H1 (cell line): ENCODE results near the gene COL9A2. TPM values are rescaled to one million over a fixed set of nuclear protein-coding genes. Genes with fewer than 3 reads are reported as not detected.

ENCODE experiments used
- CTCF ChIA-PET: fragments of 300-600 bp; sonication (Branson Sonifier 250); formaldehyde crosslinking; loops from one replicate; lab custom pipeline; 2021; ENCODE audit not compliant: partially characterized antibody; lab: Charles Lee
- POLR2A ChIA-PET: fragments of 300-600 bp; sonication (Branson Sonifier 250); formaldehyde crosslinking; loops from one replicate; lab custom pipeline; 2021; ENCODE audit warnings: inconsistent platforms; ENCODE audit not compliant: partially characterized antibody; lab: Charles Lee
- DNase-seq, 2 experiments: peaks; one replicate each; pipeline versions ENCODE4 v3.0.0 to v3.0.0-alpha.2; 2010 to 2022; ENCODE audit warnings: low spot score in 2 of 2, low read depth in 1 of 2, mixed read lengths in 1 of 2
- FAIRE-seq: peaks from 2 replicates; lab custom pipeline; 2011; peaks lifted over from hg19 to GRCh38; lab: Jason Lieb, UNC
- H2AFZ ChIP-seq: 2 replicates; pipeline ENCODE4 v1.8.1; 2012; ENCODE audit warnings: low read length, inconsistent platforms
- H2AK5ac ChIP-seq: 2 replicates; pipeline ENCODE4 v1.6.1; 2013; ENCODE audit warnings: low read depth, low read length
- H2BK120ac ChIP-seq: replicated peaks from 2 replicates; pipeline ENCODE3; 2013; ENCODE audit warnings: low read depth, low read length, inconsistent platforms
- H2BK12ac ChIP-seq: 2 replicates; pipeline ENCODE4 v1.6.1; 2013; ENCODE audit warnings: low read depth, low read length
- H2BK15ac ChIP-seq: 2 replicates; pipeline ENCODE4 v1.6.1; 2013; ENCODE audit warnings: low read length
- H2BK20ac ChIP-seq: 2 replicates; pipeline ENCODE4 v1.6.1; 2013; ENCODE audit warnings: low read length
- H2BK5ac ChIP-seq: 2 replicates; pipeline ENCODE4 v1.6.1; 2013; ENCODE audit warnings: low read depth, low read length
- H3K14ac ChIP-seq: 2 replicates; pipeline ENCODE4 v1.6.1; 2013; ENCODE audit warnings: inconsistent platforms; ENCODE audit not compliant: insufficient read length
- H3K18ac ChIP-seq: 2 replicates; pipeline ENCODE4 v1.6.1; 2013; ENCODE audit warnings: low read length; ENCODE audit errors: extremely low read depth
- H3K23ac ChIP-seq: 2 replicates; pipeline ENCODE4 v1.6.1; 2013; ENCODE audit warnings: inconsistent platforms; ENCODE audit not compliant: insufficient read length
- H3K23me2 ChIP-seq: 2 replicates; pipeline ENCODE4 v1.6.1; 2013; ENCODE audit warnings: low read depth, low read length
- H3K27ac ChIP-seq: 2 replicates; pipeline ENCODE4 v1.6.1; 2011; ENCODE audit warnings: low read depth, low read length, inconsistent platforms
- H3K27me3 ChIP-seq, 4 experiments: replicated peaks in 1 of 4; 1 replicate in 1 of 4; 2 replicates in 3 of 4; pipeline versions ENCODE4 v1.6.1 to v1.8.1; 2011 to 2013; ENCODE audit warnings: low read length in 3 of 4, mild to moderate bottlenecking in 3 of 4, inconsistent platforms in 2 of 4, mixed read lengths in 2 of 4, moderate library complexity in 1 of 4; ENCODE audit not compliant: control insufficient read depth in 3 of 4, insufficient read depth in 3 of 4; ENCODE audit errors: extremely low read depth in 1 of 4
- H3K36me3 ChIP-seq, 4 experiments: 2 replicates each; pipeline versions ENCODE4 v1.6.1 to v1.8.1; 2011 to 2013; ENCODE audit warnings: mild to moderate bottlenecking in 4 of 4, low read length in 3 of 4, moderate library complexity in 2 of 4, control low read depth in 1 of 4, inconsistent platforms in 1 of 4; ENCODE audit not compliant: insufficient read depth in 4 of 4, control insufficient read depth in 2 of 4
- H3K4ac ChIP-seq: replicated peaks from 2 replicates; pipeline ENCODE3; 2013; ENCODE audit warnings: low read length, low read depth, mixed read lengths, inconsistent platforms; ENCODE audit not compliant: insufficient read length
- H3K4me1 ChIP-seq, 4 experiments: replicated peaks in 1 of 4; 1 replicate in 1 of 4; 2 replicates in 3 of 4; pipeline versions ENCODE4 v1.6.1 to v1.8.1; 2011 to 2013; ENCODE audit warnings: low read length in 3 of 4, inconsistent platforms in 2 of 4, mixed read lengths in 1 of 4; ENCODE audit not compliant: insufficient read depth in 4 of 4, control insufficient read depth in 3 of 4
- H3K4me2 ChIP-seq, 2 experiments: 2 replicates each; pipeline versions ENCODE4 v1.6.1 to v1.8.1; 2011 to 2013; ENCODE audit warnings: low read depth in 2 of 2, low read length in 2 of 2, control low read depth in 1 of 2, inconsistent platforms in 1 of 2, mild to moderate bottlenecking in 1 of 2; ENCODE audit not compliant: insufficient read depth in 1 of 2
- H3K4me3 ChIP-seq, 4 experiments: fragments of 200-600, 300-600 bp in 1 of 4; sonication (generic), shearing (Covaris generic), sonication (Bioruptor Twin) in 1 of 4; 2 replicates each; pipeline versions ENCODE4 v1.5.1 to v1.8.1; 2011 to 2016; ENCODE audit warnings: low read length in 4 of 4, low read depth in 3 of 4, control low read depth in 2 of 4, inconsistent platforms in 2 of 4, mild to moderate bottlenecking in 2 of 4, mixed read lengths in 1 of 4, moderate library complexity in 1 of 4; ENCODE audit not compliant: insufficient read depth in 2 of 4; ENCODE audit errors: extremely low read depth in 1 of 4
- H3K56ac ChIP-seq: replicated peaks from 2 replicates; pipeline ENCODE3; 2013; ENCODE audit warnings: low read depth, mild to moderate bottlenecking, mixed read lengths, low read length, inconsistent platforms; ENCODE audit not compliant: insufficient read length
- H3K79me1 ChIP-seq: 2 replicates; pipeline ENCODE4 v1.6.1; 2013; ENCODE audit warnings: low read depth, low read length, control low read depth
- H3K79me2 ChIP-seq, 2 experiments: 2 replicates each; pipeline versions ENCODE4 v1.6.1 to v1.8.1; 2012 to 2013; ENCODE audit warnings: low read length in 2 of 2, mild to moderate bottlenecking in 2 of 2, inconsistent platforms in 1 of 2; ENCODE audit not compliant: insufficient read depth in 2 of 2, control insufficient read depth in 1 of 2
- H3K9ac ChIP-seq, 4 experiments: replicated peaks in 1 of 4; 1 replicate in 1 of 4; 2 replicates in 3 of 4; pipeline versions ENCODE4 v1.6.1 to v1.8.1; 2011 to 2013; ENCODE audit warnings: low read depth in 3 of 4, low read length in 3 of 4, control low read depth in 2 of 4, mild to moderate bottlenecking in 2 of 4, moderate library complexity in 2 of 4, inconsistent platforms in 1 of 4; ENCODE audit errors: extremely low read depth in 1 of 4
- H3K9me3 ChIP-seq, 2 experiments: 2 replicates each; pipeline versions ENCODE4 v1.6.1 to v1.8.1; 2012 to 2013; ENCODE audit warnings: mild to moderate bottlenecking in 2 of 2, moderate library complexity in 2 of 2, control low read depth in 1 of 2, inconsistent platforms in 1 of 2, low read depth in 1 of 2, low read length in 1 of 2, mixed read lengths in 1 of 2; ENCODE audit not compliant: insufficient read depth in 2 of 2
- H4K20me1 ChIP-seq, 2 experiments: replicated peaks in 1 of 2; 2 replicates each; pipeline versions ENCODE3 to v1.8.1; 2011 to 2013; ENCODE audit warnings: inconsistent platforms in 2 of 2, low read length in 2 of 2, mild to moderate bottlenecking in 1 of 2; ENCODE audit not compliant: insufficient read depth in 2 of 2, control insufficient read depth in 1 of 2
- H4K5ac ChIP-seq: 2 replicates; pipeline ENCODE4 v1.6.1; 2013; ENCODE audit warnings: low read length, low read depth, mixed read lengths, inconsistent platforms; ENCODE audit not compliant: insufficient read length
- H4K8ac ChIP-seq: 2 replicates; pipeline ENCODE4 v1.8.0; 2013; ENCODE audit warnings: mild to moderate bottlenecking, moderate library complexity, low read length, inconsistent platforms; ENCODE audit not compliant: insufficient read depth; ENCODE audit errors: extremely low read depth
- H4K91ac ChIP-seq: replicated peaks from 2 replicates; pipeline ENCODE3; 2013; ENCODE audit warnings: low read length, mixed read lengths, inconsistent platforms; ENCODE audit not compliant: insufficient read length
- ASH2L ChIP-seq: fragments of 200-600, 300-600 bp; sonication (generic); IDR thresholded peaks from one replicate; pipeline ENCODE4 v1.7.1; 2017; ENCODE audit warnings: low read length
- BACH1 ChIP-seq: IDR thresholded peaks from 2 replicates; pipeline ENCODE4 v1.6.1; 2012; ENCODE audit warnings: low read length, improper control_type of control experiment
- CTCF ChIP-seq, 3 experiments: IDR thresholded peaks; 1 replicate in 2 of 3; 2 replicates in 1 of 3; pipeline versions ENCODE4 v1.5.1 to v1.6.1; 2011; ENCODE audit warnings: low read length in 3 of 3, mild to moderate bottlenecking in 3 of 3, inconsistent platforms in 2 of 3, low read depth in 1 of 3, moderate library complexity in 1 of 3; ENCODE audit not compliant: insufficient read depth in 1 of 3; ENCODE audit errors: control extremely low read depth in 1 of 3
- KDM4A ChIP-seq: IDR thresholded peaks from one replicate; pipeline ENCODE4 v1.7.1; 2012; ENCODE audit warnings: low read depth, mild to moderate bottlenecking, moderate library complexity, low read length, inconsistent platforms; ENCODE audit not compliant: severe bottlenecking
- NANOG ChIP-seq: IDR thresholded peaks from 2 replicates; pipeline ENCODE4 v1.6.1; 2011; ENCODE audit warnings: low read length, low read depth, mild to moderate bottlenecking, inconsistent platforms; ENCODE audit not compliant: insufficient read depth, poor library complexity, severe bottlenecking
- NRF1 ChIP-seq: IDR thresholded peaks from 2 replicates; pipeline ENCODE4 v1.6.1; 2011; ENCODE audit warnings: mild to moderate bottlenecking, low read depth, low read length, improper control_type of control experiment
- SRF ChIP-seq: IDR thresholded peaks from 2 replicates; pipeline ENCODE4 v1.6.1; 2011; ENCODE audit warnings: mild to moderate bottlenecking, low read depth, low read length, moderate library complexity
- WGBS, 2 experiments: shearing (Covaris generic) in 1 of 2; methylation state at CpG; one replicate each; pipeline versions ENCODE4 v1.1.6 to v1.1.7; 2013 to 2015; ENCODE audit warnings: low lambda C conversion rate in 2 of 2, mixed read lengths in 2 of 2, inconsistent platforms in 1 of 2, low coverage in 1 of 2, missing lambda C conversion rate in 1 of 2; ENCODE audit not compliant: insufficient replicate concordance in 2 of 2, insufficient coverage in 1 of 2, insufficient read length in 1 of 2; ENCODE audit errors: extremely low coverage in 1 of 2, missing lambda C conversion rate in 1 of 2; 5-methylcytosine and 5-hydroxymethylcytosine counted together
- polyA plus RNA-seq, 7 experiments: library from polyadenylated mRNA; depleted of rRNA in 3 of 7; stranded (reverse) in 5 of 7; unstranded in 2 of 7; fragments of >200 nt in 5 of 7; fragments of 200-250 nt in 2 of 7; gene quantifications; 1 replicate in 5 of 7; 2 replicates in 1 of 7; 4 replicates in 1 of 7; pipeline versions ENCODE4 v1.2.1 to v1.2.3, GENCODE V29; 2011 to 2013; ENCODE audit warnings: missing spikeins in 2 of 7, mixed read lengths in 2 of 7
- total RNA-seq: library from RNA; stranded (reverse); fragmentation: NEBNext Ultra II Directional; extraction: Animal tissue kit (Norgen Biotek cat#: 25700); gene quantifications from 2 replicates; pipeline ENCODE4 v1.2.1, GENCODE V29; 2021

COL9A2 gene
- total and polyA plus RNA-seq, 2 of the 8 experiments (the other 6 are each of a cell fraction or from before 2014, with no cell fraction given): 3.2 to 3.3 TPM

GRCh38 chr1:40300651-40301050 lies 16.4 kb downstream of the COL9A2 start:
- Histone ChIP-seq H3K79me1 (no peaks in the 10 kb centered on the region), H3K4me3 (no peak overlapping the region), H3K18ac (no peak overlapping the region), H3K23me2 (no peaks in the 10 kb centered on the region), H3K4ac (no peak overlapping the region), H3K23ac (no peak overlapping the region), H4K91ac (no peak overlapping the region), H3K14ac (no peak overlapping the region), H3K9me3 (no peaks in the 10 kb centered on the region), H2BK5ac (no peak overlapping the region), H2BK120ac (no peak overlapping the region), H2BK12ac (no peak overlapping the region), H4K8ac (no peak overlapping the region), H3K27me3 (peaks cover 0 to 17% (median 8%) of the 10 kb centered on the region in 4 experiments; a peak in 4 of 7 replicates), H3K79me2 (no peaks in the 10 kb centered on the region), H2AK5ac (no peak overlapping the region), H3K27ac (no peak overlapping the region), H3K4me1 (peaks cover 0 to 5% (median 0%) of the 10 kb centered on the region in 4 experiments; a peak in 5 of 7 replicates), H4K5ac (no peak overlapping the region), H3K56ac (no peak overlapping the region), H2AFZ (no peak overlapping the region), H2BK15ac (no peak overlapping the region), H3K4me2 (no peak overlapping the region), H3K36me3 (no peaks in the 10 kb centered on the region), H3K9ac (no peak overlapping the region), H4K20me1 (no peaks in the 10 kb centered on the region), H2BK20ac (no peak overlapping the region)
- ChIA-PET CTCF (interaction anchor here (0.7 to 0.9 kb wide), 2 partner anchors 11 to 1953 kb away, joined by 3 read pairs; no protein-coding TSS in a partner anchor), POLR2A (no interaction called here)
- WGBS, 2 experiments: 97% methylated on average over 9 of the region's 9 CpGs; no CpG with 5 or more reads in 1 of the 2 experiments
- DNase-seq: no peak
- FAIRE-seq: no peak
- TF ChIP-seq NANOG (no peak), NRF1 (no peak), CTCF (IDR thresholded peaks at IDR 0.05; ENCODE audit: control extremely low read depth in 1 of 3, insufficient read depth in 1 of 3, low read depth in 1 of 3, low read length in 3 of 3) (no peak), BACH1 (no peak), ASH2L (no peak), KDM4A (no peak), SRF (no peak)
